ENCODE measurements around the gene CYP2A6. TPM values are rescaled to one million over a fixed set of nuclear protein-coding genes. Genes with fewer than 3 reads are reported as not detected.

CYP2A6 gene
- total and polyA plus RNA-seq, 2 of the 4 experiments (the other 2 are of a cell fraction) = not detected

DNA sequence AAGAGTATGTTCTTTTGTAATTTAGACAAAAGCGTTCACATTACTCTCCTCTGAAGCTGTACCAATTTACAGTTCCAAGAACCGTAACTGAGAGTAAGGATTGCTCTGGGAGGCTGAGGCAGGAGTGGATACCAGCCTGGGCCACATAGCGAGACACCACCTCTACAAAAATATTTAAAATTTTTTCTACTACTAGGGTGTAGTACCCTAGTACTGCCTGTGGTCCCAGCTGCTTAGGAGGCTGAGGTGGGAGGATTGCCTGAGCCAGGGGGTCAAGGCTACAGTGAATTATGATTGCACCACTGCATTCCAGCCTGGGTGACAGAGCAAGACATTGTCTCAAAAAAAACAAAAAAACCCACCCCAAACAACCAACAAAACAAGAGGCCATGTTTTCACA, 12.1 kb upstream of the CYP2A6 start:
- intact Hi-C loops (cut with micrococcal nuclease) (no loop called here), in situ Hi-C loops (cut with MboI; ENCODE audit: low sequenced_read_pairs) (no loop called here), dilution Hi-C loops (cut with HindIII; ENCODE audit: low sequenced_read_pairs, unreplicated experiment) (no loop called here)
- H4K5ac ChIP-seq (ENCODE audit: low read depth, low read length) = no peak overlapping the region
- no peaks in the 10 kb centered on the region for H3K79me1 ChIP-seq (ENCODE audit: low read depth in 1 of 2, low read length in 2 of 2)
- no peak overlapping the region for H3K27ac ChIP-seq (ENCODE audit: insufficient read depth, low read length)
- TF ChIP-seq RAD21 (IDR thresholded peaks at IDR 0.05; ENCODE audit: low read length) (no peak), POLR2A (IDR thresholded peaks at IDR 0.05; ENCODE audit: low read depth, low read length) (no peak), SMC3 (IDR thresholded peaks at IDR 0.05; ENCODE audit: low read depth, low read length) (no peak), ELK1 (IDR thresholded peaks at IDR 0.05; ENCODE audit: borderline replicate concordance, low read depth, low read length) (no peak), MAZ (IDR thresholded peaks at IDR 0.05; ENCODE audit: borderline replicate concordance, low read depth, low read length) (no peak), FOS (IDR thresholded peaks at IDR 0.05; ENCODE audit: low read depth, low read length) (no peak), MXI1 (IDR thresholded peaks at IDR 0.05; ENCODE audit: borderline replicate concordance, low read depth, low read length) (no peak), CHD1 (IDR thresholded peaks at IDR 0.05; ENCODE audit: low read depth, low read length) (no peak), NFE2L2 (IDR thresholded peaks at IDR 0.05; ENCODE audit: low read depth, low read length) (no peak), RCOR1 (IDR thresholded peaks at IDR 0.05; ENCODE audit: insufficient replicate concordance, low read length) (no peak), USF2 (IDR thresholded peaks at IDR 0.05; ENCODE audit: low read depth, low read length) (no peak), CEBPB (IDR thresholded peaks at IDR 0.05; ENCODE audit: low read depth, low read length) (no peak)
- H3K9ac ChIP-seq (ENCODE audit: low read depth, low read length) = no peak overlapping the region
- H2AK5ac ChIP-seq (ENCODE audit: low read depth, low read length) = no peak overlapping the region
- H3K4me1 ChIP-seq (ENCODE audit: control insufficient read depth, insufficient read depth, low read length) = no peaks in the 10 kb centered on the region
- no CpG with 5 or more reads among the region's 3 CpGs for WGBS, 2 experiments (ENCODE audit: extremely low coverage in 2 of 2, insufficient read length in 1 of 2)
- H3K14ac ChIP-seq (replicated peaks; ENCODE audit: low read depth, low read length) = no peak overlapping the region
- POLR2A ChIA-PET (ENCODE audit: unreplicated experiment) = no interaction called here
- no peak overlapping the region for H3K4me2 ChIP-seq (ENCODE audit: low read depth, low read length)
- no peaks in the 10 kb centered on the region for H3K9me1 ChIP-seq (ENCODE audit: insufficient read depth, low read length)
- no peak overlapping the region for H3K4ac ChIP-seq (ENCODE audit: low read depth, low read length)
- no peak overlapping the region for H2BK15ac ChIP-seq (ENCODE audit: low read depth, low read length)
- no peak overlapping the region for H2AK9ac ChIP-seq (replicated peaks; ENCODE audit: low read depth, low read length, poor library complexity)
- no peaks in the 10 kb centered on the region for H3K36me3 ChIP-seq (ENCODE audit: control insufficient read depth, insufficient read depth, low read length)
- no peaks in the 10 kb centered on the region; the same call in 1 of the 2 replicates for H3K27me3 ChIP-seq (ENCODE audit: control insufficient read depth, insufficient read depth, low read length)
- H4K20me1 ChIP-seq (ENCODE audit: insufficient read depth, low read length) = no peaks in the 10 kb centered on the region
- no peak overlapping the region for H3K18ac ChIP-seq (ENCODE audit: low read depth, low read length)
- no TSS peak for BruUV-seq (replicated peaks)
- H3K23ac ChIP-seq (ENCODE audit: low read depth, low read length) = no peak overlapping the region
- no peaks in the 10 kb centered on the region for H3K9me3 ChIP-seq (ENCODE audit: control insufficient read depth, insufficient read depth, low read length)
- H2BK20ac ChIP-seq (ENCODE audit: low read depth, low read length) = no peak overlapping the region
- no peak for ATAC-seq (ENCODE audit: low read depth)
- H3K56ac ChIP-seq (ENCODE audit: extremely low read depth, insufficient read depth, low read length) = no peak overlapping the region
- no peak overlapping the region for H3K4me3 ChIP-seq (ENCODE audit: insufficient read depth, low read depth, low read length)
- no peak overlapping the region for H2BK5ac ChIP-seq (ENCODE audit: low read depth, low read length, poor library complexity, severe bottlenecking)
- no peak overlapping the region for H4K8ac ChIP-seq (ENCODE audit: low read depth in 2 of 2, low read length in 2 of 2)
- CTCF ChIA-PET = interaction anchor here (0.6 kb wide), 1 partner anchor 258 kb away, joined by 3 read pairs; no protein-coding TSS in a partner anchor
- DNase-seq = no peak
- H2BK120ac ChIP-seq (ENCODE audit: low read depth, low read length) = no peak overlapping the region
- no peak overlapping the region for H2AFZ ChIP-seq (replicated peaks; ENCODE audit: low read length, poor library complexity)
- H4K91ac ChIP-seq (ENCODE audit: insufficient read depth, low read depth, low read length) = no peak overlapping the region

All from IMR-90 (cell line).